BJ (cell line): Measurements from ENCODE around the gene CBLL2. TPM values are rescaled to one million over a fixed set of nuclear protein-coding genes. Genes with fewer than 3 reads are reported as not detected.
A peak's percentile ranks its signal among the peaks of the same experiment; 100 is the strongest.
"Not testable (repeated sequence)": the region's sequence is repeated elsewhere in the genome, so short reads cannot be mapped to it uniquely, and the experiment has no call there.

Source experiments
- CTCF ChIA-PET: fragments of 350-600 bp; formaldehyde crosslinking; extraction: SDS; loops from one replicate; lab custom pipeline; 2021; ENCODE audit warnings: antibody characterized with exemption, inconsistent platforms; lab: Yijun Ruan, JAX
- POLR2A ChIA-PET: fragments of 300-600 bp; sonication (Branson Sonifier 250); formaldehyde crosslinking; extraction: SDS; loops from one replicate; lab custom pipeline; 2021; ENCODE audit warnings: antibody characterized with exemption; lab: Charles Lee
- DNase-seq: peaks from one replicate; pipeline ENCODE4 v3.0.0-alpha.2; 2011; ENCODE audit warnings: low read depth
- H3K27me3 ChIP-seq: 2 replicates; pipeline ENCODE4 v1.6.0; 2011; ENCODE audit warnings: low read length; ENCODE audit not compliant: control insufficient read depth, insufficient read depth
- H3K36me3 ChIP-seq: 2 replicates; pipeline ENCODE4 v1.5.1; 2011; ENCODE audit warnings: low read length; ENCODE audit not compliant: control insufficient read depth, insufficient read depth
- H3K4me3 ChIP-seq: 2 replicates; pipeline ENCODE4 v1.5.1; 2011; ENCODE audit warnings: low read depth, mild to moderate bottlenecking, control low read depth, low read length
- CTCF ChIP-seq: IDR thresholded peaks from 2 replicates; pipeline ENCODE4 v1.5.1; 2011; ENCODE audit warnings: low read depth, mild to moderate bottlenecking, control low read depth, inconsistent platforms, low read length, moderate library complexity; ENCODE audit not compliant: insufficient read depth
- polyA plus RNA-seq: library from polyadenylated mRNA; depleted of rRNA; stranded (reverse); fragments of >200 nt; gene quantifications from 2 replicates; pipeline ENCODE4 v1.2.3, GENCODE V29; 2011

Gene CBLL2
- polyA plus RNA-seq, 1 experiment = not detected

- POLR2A ChIA-PET = no interaction called here
- CTCF ChIA-PET = no interaction called here
- Histone ChIP-seq H3K4me3 (no peak overlapping the region), H3K36me3 (no peaks in the 10 kb centered on the region), H3K27me3 (no peaks in the 10 kb centered on the region)
- 0 out of 2 replicates have a peak, but pooled peaks have one; percentile 13 for TF ChIP-seq CTCF
- DNase-seq = no peak
Observed at GRCh38 chrX:22278375-22278774, 5.7 kb downstream of the CBLL2 start.

GRCh38 chrX:22289209-22289608 lies 16.5 kb downstream of the CBLL2 start:
- POLR2A ChIA-PET, CTCF ChIA-PET, H3K36me3 ChIP-seq, H3K27me3 ChIP-seq, H3K4me3 ChIP-seq, DNase-seq: not testable (repeated sequence)

GRCh38 chrX:22296871-22297270 lies 24.2 kb downstream of the CBLL2 start:
- no peaks in the 10 kb centered on the region for H3K36me3 ChIP-seq
- CTCF ChIA-PET = no interaction called here
- H3K27me3 ChIP-seq = no peaks in the 10 kb centered on the region
- POLR2A ChIA-PET = no interaction called here
- no peak overlapping the region for H3K4me3 ChIP-seq
- no peak for TF ChIP-seq CTCF
- DNase-seq = peak; percentile 6

GRCh38 chrX:22300130-22300529 lies 27.4 kb downstream of the CBLL2 start:
- no peak for TF ChIP-seq CTCF
- POLR2A ChIA-PET = no interaction called here
- Histone ChIP-seq H3K36me3 (no peaks in the 10 kb centered on the region), H3K27me3 (no peaks in the 10 kb centered on the region), H3K4me3 (no peak overlapping the region)
- CTCF ChIA-PET = no interaction called here
- peak; percentile 19 for DNase-seq

GRCh38 chrX:22310779-22311178 lies 38.1 kb downstream of the CBLL2 start:
- TF ChIP-seq CTCF = no peak
- H3K4me3 ChIP-seq = no peak overlapping the region
- CTCF ChIA-PET = no interaction called here
- H3K36me3 ChIP-seq = no peaks in the 10 kb centered on the region
- H3K27me3 ChIP-seq = no peaks in the 10 kb centered on the region
- DNase-seq = no peak
- POLR2A ChIA-PET = no interaction called here

- Histone ChIP-seq H3K4me3 (no peak overlapping the region), H3K27me3 (no peaks in the 10 kb centered on the region), H3K36me3 (no peaks in the 10 kb centered on the region)
- no peak for DNase-seq
- TF ChIP-seq CTCF = no peak
- ChIA-PET POLR2A (no interaction called here), CTCF (no interaction called here)
Observed at GRCh38 chrX:22313766-22314165, 41.1 kb downstream of the CBLL2 start.
